WERI-Rb-1 (cell line): Measurements from ENCODE around the gene LRRC37A3.
"Not testable (repeated sequence)": the region's sequence is repeated elsewhere in the genome, so short reads cannot be mapped to it uniquely, and the experiment has no call there.

Experiments
- DNase-seq: peaks from one replicate; pipeline ENCODE4 v3.0.0-alpha.2; 2020
- H3K27ac ChIP-seq: fragments of 250-450 bp; sonication (Bioruptor Pico); 2 replicates; pipeline ENCODE4 v1.5.1; 2020; ENCODE audit warnings: mild to moderate bottlenecking, moderate library complexity
- H3K27me3 ChIP-seq: fragments of 250-450 bp; sonication (Bioruptor Pico); 2 replicates; pipeline ENCODE4 v1.5.1; 2021; ENCODE audit warnings: mild to moderate bottlenecking, low read depth, moderate library complexity; ENCODE audit not compliant: insufficient read depth, severe bottlenecking
- H3K36me3 ChIP-seq: fragments of 250-450 bp; sonication (Bioruptor Pico); 2 replicates; pipeline ENCODE4 v1.5.1; 2020; ENCODE audit warnings: mild to moderate bottlenecking, moderate library complexity
- H3K4me3 ChIP-seq: 2 replicates; pipeline ENCODE4 v1.5.1; 2011; ENCODE audit warnings: low read depth, mild to moderate bottlenecking, control low read depth, low read length
- H3K9me3 ChIP-seq: fragments of 250-450 bp; sonication (Bioruptor Pico); 2 replicates; pipeline ENCODE4 v1.5.1; 2021; ENCODE audit warnings: mild to moderate bottlenecking, moderate library complexity; ENCODE audit not compliant: severe bottlenecking
- TF ChIP-seq, protein P1 (sequence below): IDR thresholded peaks from 2 replicates; pipeline ENCODE4 v1.5.1; 2011; ENCODE audit warnings: low read depth, mild to moderate bottlenecking, control low read depth, inconsistent platforms, low read length

Gene LRRC37A3

DNA sequence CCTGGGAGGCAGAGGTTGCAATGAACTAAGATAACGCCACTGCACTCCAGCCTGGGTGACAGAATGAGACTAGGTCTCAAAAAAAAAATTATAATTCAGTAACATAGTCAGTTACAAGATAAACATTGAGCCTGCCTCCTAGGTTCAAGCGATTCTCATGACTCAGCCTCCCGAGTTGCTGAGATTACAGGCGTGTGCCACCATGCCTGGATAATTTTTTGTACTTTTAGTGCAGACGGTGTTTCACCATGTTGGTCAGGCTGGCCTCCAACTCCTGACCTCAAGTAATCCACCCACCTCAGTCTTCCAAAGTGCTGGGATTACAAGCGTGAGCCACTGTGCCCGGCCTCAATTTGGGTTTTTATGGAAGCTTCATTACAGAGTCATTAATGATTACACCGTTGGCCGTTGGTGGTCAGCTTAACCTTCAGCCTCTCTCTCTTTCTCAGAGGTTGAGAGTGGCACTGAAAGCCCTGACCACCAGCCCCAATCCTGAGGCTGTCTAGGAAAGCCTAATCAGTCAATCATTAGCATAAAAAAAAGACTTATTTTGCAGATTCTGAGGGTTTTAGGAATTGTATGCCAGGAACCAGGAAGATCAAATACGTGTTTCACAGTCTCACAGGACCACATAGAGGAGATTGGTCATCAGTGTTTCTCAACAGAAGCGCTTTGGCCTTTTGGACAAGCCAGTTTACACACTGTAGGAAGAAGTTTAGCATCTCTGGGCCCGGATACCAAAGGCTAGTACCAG lies 1.3 kb upstream of the LRRC37A3 start:
- DNase-seq = no peak
- TF ChIP-seq, protein P1, sequence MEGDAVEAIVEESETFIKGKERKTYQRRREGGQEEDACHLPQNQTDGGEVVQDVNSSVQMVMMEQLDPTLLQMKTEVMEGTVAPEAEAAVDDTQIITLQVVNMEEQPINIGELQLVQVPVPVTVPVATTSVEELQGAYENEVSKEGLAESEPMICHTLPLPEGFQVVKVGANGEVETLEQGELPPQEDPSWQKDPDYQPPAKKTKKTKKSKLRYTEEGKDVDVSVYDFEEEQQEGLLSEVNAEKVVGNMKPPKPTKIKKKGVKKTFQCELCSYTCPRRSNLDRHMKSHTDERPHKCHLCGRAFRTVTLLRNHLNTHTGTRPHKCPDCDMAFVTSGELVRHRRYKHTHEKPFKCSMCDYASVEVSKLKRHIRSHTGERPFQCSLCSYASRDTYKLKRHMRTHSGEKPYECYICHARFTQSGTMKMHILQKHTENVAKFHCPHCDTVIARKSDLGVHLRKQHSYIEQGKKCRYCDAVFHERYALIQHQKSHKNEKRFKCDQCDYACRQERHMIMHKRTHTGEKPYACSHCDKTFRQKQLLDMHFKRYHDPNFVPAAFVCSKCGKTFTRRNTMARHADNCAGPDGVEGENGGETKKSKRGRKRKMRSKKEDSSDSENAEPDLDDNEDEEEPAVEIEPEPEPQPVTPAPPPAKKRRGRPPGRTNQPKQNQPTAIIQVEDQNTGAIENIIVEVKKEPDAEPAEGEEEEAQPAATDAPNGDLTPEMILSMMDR = no peak
- Histone ChIP-seq H3K36me3 (no peaks in the 10 kb centered on the region), H3K27ac (no peak overlapping the region), H3K9me3 (no peaks in the 10 kb centered on the region), H3K27me3 (no peaks in the 10 kb centered on the region), H3K4me3 (no peak overlapping the region)

DNA sequence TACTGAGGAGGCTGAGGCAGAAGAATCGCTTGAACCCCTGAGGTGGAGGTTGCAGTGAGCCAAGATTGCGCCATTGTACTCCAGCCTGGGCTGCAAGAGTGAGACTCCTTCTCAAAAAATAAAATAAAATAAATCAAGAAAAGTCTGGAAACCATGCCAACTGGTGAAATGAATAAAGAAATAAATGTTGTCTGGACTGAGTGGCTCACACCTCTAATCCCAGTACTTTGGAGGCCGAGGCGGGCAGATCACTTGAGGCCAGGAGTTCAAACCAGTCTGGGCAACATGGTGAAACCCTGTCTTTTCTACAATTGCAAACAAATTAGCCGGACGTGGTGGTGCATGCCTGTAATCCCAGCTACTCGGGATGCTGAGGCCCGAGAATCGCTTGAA lies 744 bp upstream of the LRRC37A3 start:
- Histone ChIP-seq H3K36me3 (no peaks in the 10 kb centered on the region), H3K4me3 (peak overlapping the region; percentile 64), H3K9me3 (no peaks in the 10 kb centered on the region), H3K27me3 (no peaks in the 10 kb centered on the region), H3K27ac (peak overlapping the region; percentile 82)
- peak; percentile 57 for DNase-seq
- TF ChIP-seq, protein P1 = no peak

DNA sequence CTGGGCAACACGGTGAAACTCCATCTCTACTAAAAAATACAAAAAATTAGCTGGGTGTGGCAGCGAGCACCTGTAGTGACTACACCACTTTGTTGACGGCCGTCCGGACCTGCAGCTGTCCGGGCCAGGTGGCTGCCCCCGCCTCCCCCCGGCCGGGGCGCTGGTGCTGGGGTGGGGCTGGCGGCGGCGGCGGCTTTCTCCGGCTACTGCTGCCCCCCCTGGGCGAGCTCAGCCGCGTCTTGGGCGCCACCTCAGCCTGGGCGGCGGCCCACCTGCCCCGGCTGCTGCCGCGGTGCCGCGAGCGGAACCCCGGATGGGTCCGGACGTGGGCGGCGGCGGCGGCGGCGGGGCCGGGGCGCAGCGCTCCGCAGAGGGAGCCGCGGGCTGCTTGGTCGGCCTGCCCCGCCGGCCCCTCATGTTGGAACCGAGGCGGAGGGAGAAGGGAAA lies 413 bp downstream of the LRRC37A3 start:
- H3K27ac ChIP-seq = peak overlapping the region; percentile 82
- H3K36me3 ChIP-seq, H3K9me3 ChIP-seq, H3K27me3 ChIP-seq: not testable (repeated sequence)
- peak overlapping the region; percentile 64 for H3K4me3 ChIP-seq
- DNase-seq = peak; percentile 80

DNA sequence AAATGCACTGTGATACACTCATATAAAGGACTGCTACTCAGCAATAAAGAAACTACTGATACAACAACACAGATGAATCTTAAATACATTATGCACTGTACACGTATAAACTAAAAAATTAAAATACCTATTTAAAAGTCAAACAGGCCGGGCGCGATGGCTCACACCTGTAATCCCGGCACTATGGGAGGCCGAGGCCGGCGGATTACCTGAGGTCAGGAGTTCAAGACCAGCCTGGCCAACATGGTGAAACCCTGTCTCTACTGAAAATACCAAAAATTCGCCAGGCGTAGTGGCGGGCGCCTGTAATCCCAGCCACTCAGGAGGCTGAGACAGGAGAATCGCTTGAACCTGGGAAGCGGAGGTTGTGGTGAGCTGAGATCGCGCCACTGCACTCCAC lies 1.7 kb downstream of the LRRC37A3 start:
- H3K27ac ChIP-seq, DNase-seq, H3K36me3 ChIP-seq, H3K4me3 ChIP-seq, H3K27me3 ChIP-seq, H3K9me3 ChIP-seq: not testable (repeated sequence)

- not testable (repeated sequence) for H3K9me3 ChIP-seq, H3K27ac ChIP-seq, DNase-seq, H3K36me3 ChIP-seq, H3K27me3 ChIP-seq, H3K4me3 ChIP-seq
These were observed 4.0 kb downstream of the LRRC37A3 start for GRCh38 chr17:64915244-64915643.

- H3K27ac ChIP-seq = not testable (repeated sequence)
These were observed 9.1 kb downstream of the LRRC37A3 start for GRCh38 chr17:64910191-64910514.

GRCh38 chr17:64909511-64910190 lies 9.6 kb downstream of the LRRC37A3 start:
- H3K36me3 ChIP-seq, H3K27me3 ChIP-seq, DNase-seq, H3K9me3 ChIP-seq, H3K4me3 ChIP-seq, H3K27ac ChIP-seq: not testable (repeated sequence)

More at GRCh38 chr17:64910191-64910514, 9.1 kb downstream of the LRRC37A3 start:
- DNase-seq, H3K36me3 ChIP-seq, H3K4me3 ChIP-seq, H3K9me3 ChIP-seq, H3K27me3 ChIP-seq: not testable (repeated sequence)

DNA sequence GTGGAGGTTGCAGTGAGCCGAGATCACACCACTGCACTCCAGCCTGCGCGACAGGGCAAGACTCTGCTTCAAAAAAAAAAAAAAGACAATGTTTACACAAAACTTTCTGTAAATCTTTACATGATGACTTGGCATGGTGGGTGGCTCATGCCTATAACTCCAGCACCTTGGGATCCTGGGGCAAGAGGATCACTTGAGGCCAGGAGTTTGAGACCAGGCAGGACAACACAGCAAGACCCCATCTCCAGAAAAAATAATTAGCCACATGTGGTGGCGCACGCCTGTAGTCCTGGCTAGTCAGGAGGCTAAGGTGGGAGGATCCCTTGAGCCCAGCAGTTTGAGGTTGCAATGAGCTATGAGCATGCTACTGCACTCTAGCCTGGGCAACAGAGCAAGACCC lies 15.2 kb downstream of the LRRC37A3 start:
- H3K27ac ChIP-seq, H3K27me3 ChIP-seq, H3K36me3 ChIP-seq, DNase-seq, H3K9me3 ChIP-seq, H3K4me3 ChIP-seq: not testable (repeated sequence)

GRCh38 chr17:64897136-64897535 lies 22.1 kb downstream of the LRRC37A3 start:
- peak; percentile 11 for DNase-seq
- not testable (repeated sequence) for H3K4me3 ChIP-seq, H3K36me3 ChIP-seq, H3K27me3 ChIP-seq, H3K9me3 ChIP-seq, H3K27ac ChIP-seq

GRCh38 chr17:64874210-64874609 lies 45.1 kb downstream of the LRRC37A3 start:
- H3K9me3 ChIP-seq, H3K27me3 ChIP-seq: not testable (repeated sequence)

More at GRCh38 chr17:64874210-64874609, 45.1 kb downstream of the LRRC37A3 start:
- not testable (repeated sequence) for DNase-seq, H3K4me3 ChIP-seq, H3K27ac ChIP-seq, H3K36me3 ChIP-seq
